Thyroid gland (tissue), 4 donors: ENCODE data around the gene RAP1GAP2. TPM values are rescaled to one million over a fixed set of nuclear protein-coding genes. Genes with fewer than 3 reads are reported as not detected.

Source experiments
- DNase-seq, 2 donors: peaks; one replicate each; pipeline ENCODE4 v3.0.0-alpha.2; 2019
- H3K27ac ChIP-seq, 3 donors: fragments of 200-600 bp; sonication (generic); 1 replicate in 2 of 3; 2 replicates in 1 of 3; pipeline ENCODE4 v1.5.1; 2016 to 2019; ENCODE audit warnings: mild to moderate bottlenecking in 1 of 3, moderate library complexity in 1 of 3
- H3K27me3 ChIP-seq: fragments of 200-600 bp; sonication (generic); one replicate; pipeline ENCODE4 v1.5.1; 2019
- H3K36me3 ChIP-seq, 2 donors: fragments of 200-600 bp; sonication (generic); one replicate each; pipeline ENCODE4 v1.5.1; 2016 to 2019
- H3K4me1 ChIP-seq, 2 donors: fragments of 200-600 bp; sonication (generic); one replicate each; pipeline ENCODE4 v1.5.1; 2017 to 2019
- H3K4me3 ChIP-seq, 3 donors: fragments of 200-600 bp; sonication (generic); replicated peaks in 1 of 3; 1 replicate in 2 of 3; 2 replicates in 1 of 3; pipeline ENCODE4 v1.5.1; 2016; ENCODE audit warnings: mild to moderate bottlenecking in 1 of 3
- H3K9me3 ChIP-seq: fragments of 200-600 bp; sonication (generic); one replicate; pipeline ENCODE4 v1.5.1; 2017
- POLR2A ChIP-seq, 2 donors: fragments of 450-650 bp; IDR thresholded peaks; one replicate each; pipeline ENCODE4 v1.6.1; 2017; ENCODE audit warnings: antibody characterized with exemption in 2 of 2, mild to moderate bottlenecking in 2 of 2, moderate library complexity in 1 of 2
- WGBS, 2 donors: methylation state at CpG; one replicate each; pipeline ENCODE4 v1.1.5; 2017; 5-methylcytosine and 5-hydroxymethylcytosine counted together
- intact Hi-C: fragments of 100-400 bp; cut with DNase I; formaldehyde crosslinking; loops from one replicate; pipeline ENCODE4 v1.15.1; 2023
- total RNA-seq, 4 donors: library from RNA; depleted of rRNA; stranded (reverse); fragments of >200 nt; gene quantifications; one replicate each; pipeline ENCODE4 v1.2.3, GENCODE V29; 2016
- TF ChIP-seq, protein P1 (sequence below), 6 experiments: fragments of 200-600 bp in 3 of 6; fragments of 450-650 bp in 3 of 6; sonication (generic) in 3 of 6; IDR thresholded peaks; one replicate each; pipeline ENCODE4 v1.5.1; 2016 to 2019; ENCODE audit warnings: antibody characterized with exemption in 6 of 6, mild to moderate bottlenecking in 2 of 6, inconsistent platforms in 1 of 6, moderate library complexity in 1 of 6

RAP1GAP2 gene
- total RNA-seq, 4 donors from 2014 or later: 5.9 to 8.4 (median 6.8) TPM

- no peak for DNase-seq
- H3K27me3 ChIP-seq: no peaks in the 10 kb centered on the region
- H3K36me3 ChIP-seq: no peaks in the 10 kb centered on the region
- intact Hi-C loops: no loop called here
- no peaks in the 10 kb centered on the region for H3K9me3 ChIP-seq
- H3K4me3 ChIP-seq: no peak overlapping the region
- WGBS, 2 donors: 48 to 53% methylated on average over 2 of the region's 2 CpGs
- peaks cover 0 to 18% of the 10 kb centered on the region in 2 donors for H3K4me1 ChIP-seq
- no peak for TF ChIP-seq POLR2A (IDR thresholded peaks at IDR 0.05)
- TF ChIP-seq, protein P1, sequence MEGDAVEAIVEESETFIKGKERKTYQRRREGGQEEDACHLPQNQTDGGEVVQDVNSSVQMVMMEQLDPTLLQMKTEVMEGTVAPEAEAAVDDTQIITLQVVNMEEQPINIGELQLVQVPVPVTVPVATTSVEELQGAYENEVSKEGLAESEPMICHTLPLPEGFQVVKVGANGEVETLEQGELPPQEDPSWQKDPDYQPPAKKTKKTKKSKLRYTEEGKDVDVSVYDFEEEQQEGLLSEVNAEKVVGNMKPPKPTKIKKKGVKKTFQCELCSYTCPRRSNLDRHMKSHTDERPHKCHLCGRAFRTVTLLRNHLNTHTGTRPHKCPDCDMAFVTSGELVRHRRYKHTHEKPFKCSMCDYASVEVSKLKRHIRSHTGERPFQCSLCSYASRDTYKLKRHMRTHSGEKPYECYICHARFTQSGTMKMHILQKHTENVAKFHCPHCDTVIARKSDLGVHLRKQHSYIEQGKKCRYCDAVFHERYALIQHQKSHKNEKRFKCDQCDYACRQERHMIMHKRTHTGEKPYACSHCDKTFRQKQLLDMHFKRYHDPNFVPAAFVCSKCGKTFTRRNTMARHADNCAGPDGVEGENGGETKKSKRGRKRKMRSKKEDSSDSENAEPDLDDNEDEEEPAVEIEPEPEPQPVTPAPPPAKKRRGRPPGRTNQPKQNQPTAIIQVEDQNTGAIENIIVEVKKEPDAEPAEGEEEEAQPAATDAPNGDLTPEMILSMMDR (IDR thresholded peaks at IDR 0.05): no peak
- H3K27ac ChIP-seq: no peak overlapping the region
Observed at GRCh38 chr17:2751491-2751890, 44.7 kb upstream of the RAP1GAP2 start.

GRCh38 chr17:2755891-2756724 lies 40.1 kb upstream of the RAP1GAP2 start:
- H3K36me3 ChIP-seq: no peaks in the 10 kb centered on the region
- TF ChIP-seq, protein P1 (IDR thresholded peaks at IDR 0.05): no peak
- no peak for TF ChIP-seq POLR2A (IDR thresholded peaks at IDR 0.05)
- H3K27ac ChIP-seq: no peak overlapping the region
- DNase-seq: no peak
- no peaks in the 10 kb centered on the region for H3K9me3 ChIP-seq
- no peaks in the 10 kb centered on the region for H3K27me3 ChIP-seq
- peaks cover 0 to 11% of the 10 kb centered on the region in 2 donors for H3K4me1 ChIP-seq
- intact Hi-C loops: no loop called here
- H3K4me3 ChIP-seq: no peak overlapping the region
- WGBS, 2 donors: 0 to 3% methylated on average over 2 to 36 of the region's 46 CpGs

GRCh38 chr17:2758870-2759269 lies 37.4 kb upstream of the RAP1GAP2 start:
- no peaks in the 10 kb centered on the region for H3K9me3 ChIP-seq
- no peak for DNase-seq
- H3K4me1 ChIP-seq: peaks cover 0 to 11% of the 10 kb centered on the region in 2 donors
- intact Hi-C loops: no loop called here
- no peak for TF ChIP-seq POLR2A (IDR thresholded peaks at IDR 0.05)
- TF ChIP-seq, protein P1 (IDR thresholded peaks at IDR 0.05): no peak
- no peak overlapping the region for H3K4me3 ChIP-seq
- H3K36me3 ChIP-seq: no peaks in the 10 kb centered on the region
- whole genome bisulfite sequencing, 2 donors: 69 to 72% methylated on average over 4 of the region's 4 CpGs
- no peaks in the 10 kb centered on the region for H3K27me3 ChIP-seq
- no peak overlapping the region for H3K27ac ChIP-seq

GRCh38 chr17:2770129-2770528 lies 26.1 kb upstream of the RAP1GAP2 start:
- no peaks in the 10 kb centered on the region for H3K36me3 ChIP-seq
- TF ChIP-seq, protein P1 (IDR thresholded peaks at IDR 0.05): no peak
- no peak overlapping the region for H3K4me3 ChIP-seq
- H3K27ac ChIP-seq: no peak overlapping the region
- WGBS, 2 donors: 38 to 43% methylated on average over 12 of the region's 12 CpGs
- intact Hi-C loops: no loop called here
- no peaks in the 10 kb centered on the region for H3K27me3 ChIP-seq
- no peak for DNase-seq
- no peaks in the 10 kb centered on the region for H3K4me1 ChIP-seq
- H3K9me3 ChIP-seq: no peaks in the 10 kb centered on the region

GRCh38 chr17:2775206-2775605 lies 21.0 kb upstream of the RAP1GAP2 start:
- no peaks in the 10 kb centered on the region for H3K27me3 ChIP-seq
- no peaks in the 10 kb centered on the region for H3K36me3 ChIP-seq
- no peaks in the 10 kb centered on the region for H3K9me3 ChIP-seq
- DNase-seq: no peak
- H3K27ac ChIP-seq: no peak overlapping the region
- no peak for TF ChIP-seq POLR2A (IDR thresholded peaks at IDR 0.05)
- TF ChIP-seq, protein P1 (IDR thresholded peaks at IDR 0.05): no peak
- 72 to 81% methylated on average over 6 of the region's 6 CpGs for WGBS, 2 donors
- peaks cover 0 to 6% of the 10 kb centered on the region in 2 donors for H3K4me1 ChIP-seq
- H3K4me3 ChIP-seq: no peak overlapping the region
- intact Hi-C loops: no loop called here
